ENCODE data around the gene TBL1X. TPM values are rescaled to one million over a fixed set of nuclear protein-coding genes. Genes with fewer than 3 reads are reported as not detected.

TBL1X gene
- total and polyA plus RNA-seq, 2 of the 8 experiments (the other 6 are each of a cell fraction or from before 2014, with no cell fraction given) = 13.3 to 25.6 TPM

- no peak for DNase-seq (ENCODE audit: low read depth in 1 of 2, low spot score in 2 of 2)
- ChIA-PET CTCF (ENCODE audit: partially characterized antibody) (interaction anchor here (0.9 kb wide), 1 partner anchor 10 kb away, joined by 4 read pairs; no protein-coding TSS in a partner anchor), POLR2A (ENCODE audit: partially characterized antibody) (interaction anchor here (1.8 kb wide), 1 partner anchor 12 kb away, joined by 4 read pairs; no protein-coding TSS in a partner anchor)
- no peak overlapping the region for H2BK5ac ChIP-seq (ENCODE audit: low read depth, low read length)
- H3K9ac ChIP-seq (replicated peaks in 1 of 4; ENCODE audit: extremely low read depth in 1 of 4, low read depth in 3 of 4, low read length in 3 of 4) = no peak overlapping the region
- H2BK120ac ChIP-seq (replicated peaks; ENCODE audit: low read depth, low read length) = no peak overlapping the region
- no peak overlapping the region for H2AFZ ChIP-seq (ENCODE audit: low read length)
- H3K4me2 ChIP-seq (ENCODE audit: insufficient read depth in 1 of 2, low read depth in 2 of 2, low read length in 2 of 2) = no peak overlapping the region
- no peaks in the 10 kb centered on the region for H3K23me2 ChIP-seq (ENCODE audit: low read depth, low read length)
- no peak overlapping the region for H3K23ac ChIP-seq (ENCODE audit: insufficient read length)
- no peak for FAIRE-seq
- H4K5ac ChIP-seq (ENCODE audit: insufficient read length, low read depth, low read length) = no peak overlapping the region
- no peak overlapping the region for H3K18ac ChIP-seq (ENCODE audit: extremely low read depth, low read length)
- no peak overlapping the region for H3K27ac ChIP-seq (ENCODE audit: low read depth, low read length)
- no peak overlapping the region for H2BK20ac ChIP-seq (ENCODE audit: low read length)
- H4K8ac ChIP-seq (ENCODE audit: extremely low read depth, insufficient read depth, low read length) = no peak overlapping the region
- peaks cover 0 to 1% of the 10 kb centered on the region in 2 experiments for H4K20me1 ChIP-seq (replicated peaks in 1 of 2; ENCODE audit: control insufficient read depth in 1 of 2, insufficient read depth in 2 of 2, low read length in 2 of 2)
- 0 out of 2 replicates have a peak, but pooled peaks cover 4% of the 10 kb centered on the region for H3K79me1 ChIP-seq (ENCODE audit: low read depth, low read length)
- no peak overlapping the region for H3K56ac ChIP-seq (replicated peaks; ENCODE audit: insufficient read length, low read depth, low read length)
- H2BK15ac ChIP-seq (ENCODE audit: low read length) = no peak overlapping the region
- H3K14ac ChIP-seq (ENCODE audit: insufficient read length) = no peak overlapping the region
- H4K91ac ChIP-seq (replicated peaks; ENCODE audit: insufficient read length, low read length) = no peak overlapping the region
- H2AK5ac ChIP-seq (ENCODE audit: low read depth, low read length) = no peak overlapping the region
- H3K27me3 ChIP-seq (replicated peaks in 1 of 4; ENCODE audit: control insufficient read depth in 3 of 4, extremely low read depth in 1 of 4, insufficient read depth in 3 of 4, low read length in 3 of 4) = no peaks in the 10 kb centered on the region
- no peak overlapping the region for H2BK12ac ChIP-seq (ENCODE audit: low read depth, low read length)
- no peaks in the 10 kb centered on the region; a peak in 1 of 8 replicates for H3K36me3 ChIP-seq (ENCODE audit: control insufficient read depth in 2 of 4, insufficient read depth in 4 of 4, low read length in 3 of 4)
- H3K4ac ChIP-seq (replicated peaks; ENCODE audit: insufficient read length, low read depth, low read length) = no peak overlapping the region
- H3K9me3 ChIP-seq (ENCODE audit: insufficient read depth in 2 of 2, low read depth in 1 of 2, low read length in 1 of 2) = no peaks in the 10 kb centered on the region
- H3K4me1 ChIP-seq (replicated peaks in 1 of 4; ENCODE audit: control insufficient read depth in 3 of 4, insufficient read depth in 4 of 4, low read length in 3 of 4) = peaks cover 0 to 4% (median 1%) of the 10 kb centered on the region in 4 experiments; a peak in 2 of 7 replicates
- WGBS, 2 experiments (ENCODE audit: extremely low coverage in 1 of 2, insufficient coverage in 1 of 2, insufficient read length in 1 of 2, insufficient replicate concordance in 2 of 2, low coverage in 1 of 2, low lambda C conversion rate in 2 of 2, missing lambda C conversion rate in 1 of 2) = 78% methylated on average over 2 of the region's 3 CpGs; no CpG with 5 or more reads in 1 of the 2 experiments
- 0 out of 4 replicates have a peak, but pooled peaks cover 0 to 4% of the 10 kb centered on the region in 2 experiments for H3K79me2 ChIP-seq (ENCODE audit: control insufficient read depth in 1 of 2, insufficient read depth in 2 of 2, low read length in 2 of 2)
- no peak overlapping the region for H3K4me3 ChIP-seq (ENCODE audit: extremely low read depth in 1 of 4, insufficient read depth in 2 of 4, low read depth in 3 of 4, low read length in 4 of 4)
- TF ChIP-seq CHD1 (IDR thresholded peaks at IDR 0.05; ENCODE audit: low read depth, low read length) = no peak
- no peak for TF ChIP-seq MAFK (IDR thresholded peaks at IDR 0.05; ENCODE audit: low read depth, low read length)
- TF ChIP-seq TAF7 (optimal IDR thresholded peaks at IDR 0.05; ENCODE audit: borderline replicate concordance, low read depth, low read length) = no peak
- no peak for TF ChIP-seq RAD21 (IDR thresholded peaks at IDR 0.05 in 1 of 2, conservative IDR thresholded peaks at IDR 0.05 in 1 of 2; ENCODE audit: low read depth in 2 of 2, low read length in 2 of 2)
- TF ChIP-seq HDAC6 (IDR thresholded peaks at IDR 0.05; ENCODE audit: low read depth, low read length) = no peak
- no peak for TF ChIP-seq KDM1A (IDR thresholded peaks at IDR 0.05; ENCODE audit: borderline replicate concordance, low read length)
- TF ChIP-seq POU5F1 (IDR thresholded peaks at IDR 0.05; ENCODE audit: low read depth, low read length) = no peak
- no peak for TF ChIP-seq POLR2AphosphoS5 (IDR thresholded peaks at IDR 0.05; ENCODE audit: low read depth, low read length)
- no peak for TF ChIP-seq TCF12 (IDR thresholded peaks at IDR 0.05; ENCODE audit: low read depth, low read length)
- no peak for TF ChIP-seq CEBPB (IDR thresholded peaks at IDR 0.05; ENCODE audit: low read depth, low read length)
- no peak for TF ChIP-seq SP4 (IDR thresholded peaks at IDR 0.05; ENCODE audit: low read length)
- TF ChIP-seq NRF1 (IDR thresholded peaks at IDR 0.05; ENCODE audit: low read depth, low read length) = no peak
- TF ChIP-seq BRCA1 (IDR thresholded peaks at IDR 0.05; ENCODE audit: low read depth, low read length) = no peak
- no peak for TF ChIP-seq JUN (IDR thresholded peaks at IDR 0.05; ENCODE audit: low read depth, low read length)
- TF ChIP-seq RXRA (IDR thresholded peaks at IDR 0.05; ENCODE audit: insufficient read depth, low read depth, low read length) = no peak
- no peak for TF ChIP-seq TBP (IDR thresholded peaks at IDR 0.05; ENCODE audit: low read depth, low read length)
Measured at GRCh38 chrX:9516635-9517034, 51.8 kb downstream of the TBL1X start.

Measured in H1 (cell line).